Choroid plexus epithelial cell (primary cell): ENCODE measurements around the gene GCHFR.

Experiments
- DNase-seq: peaks from one replicate; pipeline ENCODE4 v3.0.0-alpha.2; 2010; ENCODE audit warnings: low read depth
- H3K4me3 ChIP-seq: 2 replicates; pipeline ENCODE4 v1.5.1; 2011; ENCODE audit warnings: low read depth, mild to moderate bottlenecking, control low read depth, low read length, moderate library complexity
- TF ChIP-seq, protein P1 (sequence below): conservative IDR thresholded peaks from 2 replicates; pipeline ENCODE4 v1.5.1; 2011; ENCODE audit warnings: low read depth, mild to moderate bottlenecking, control low read depth, inconsistent platforms, low read length, moderate library complexity

GCHFR gene

GRCh38 chr15:40731034-40731433 is 32.8 kb upstream of the GCHFR start:
- no peak overlapping the region for H3K4me3 ChIP-seq
- TF ChIP-seq, protein P1, sequence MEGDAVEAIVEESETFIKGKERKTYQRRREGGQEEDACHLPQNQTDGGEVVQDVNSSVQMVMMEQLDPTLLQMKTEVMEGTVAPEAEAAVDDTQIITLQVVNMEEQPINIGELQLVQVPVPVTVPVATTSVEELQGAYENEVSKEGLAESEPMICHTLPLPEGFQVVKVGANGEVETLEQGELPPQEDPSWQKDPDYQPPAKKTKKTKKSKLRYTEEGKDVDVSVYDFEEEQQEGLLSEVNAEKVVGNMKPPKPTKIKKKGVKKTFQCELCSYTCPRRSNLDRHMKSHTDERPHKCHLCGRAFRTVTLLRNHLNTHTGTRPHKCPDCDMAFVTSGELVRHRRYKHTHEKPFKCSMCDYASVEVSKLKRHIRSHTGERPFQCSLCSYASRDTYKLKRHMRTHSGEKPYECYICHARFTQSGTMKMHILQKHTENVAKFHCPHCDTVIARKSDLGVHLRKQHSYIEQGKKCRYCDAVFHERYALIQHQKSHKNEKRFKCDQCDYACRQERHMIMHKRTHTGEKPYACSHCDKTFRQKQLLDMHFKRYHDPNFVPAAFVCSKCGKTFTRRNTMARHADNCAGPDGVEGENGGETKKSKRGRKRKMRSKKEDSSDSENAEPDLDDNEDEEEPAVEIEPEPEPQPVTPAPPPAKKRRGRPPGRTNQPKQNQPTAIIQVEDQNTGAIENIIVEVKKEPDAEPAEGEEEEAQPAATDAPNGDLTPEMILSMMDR, result no peak
- peak; percentile 71 for DNase-seq

DNA sequence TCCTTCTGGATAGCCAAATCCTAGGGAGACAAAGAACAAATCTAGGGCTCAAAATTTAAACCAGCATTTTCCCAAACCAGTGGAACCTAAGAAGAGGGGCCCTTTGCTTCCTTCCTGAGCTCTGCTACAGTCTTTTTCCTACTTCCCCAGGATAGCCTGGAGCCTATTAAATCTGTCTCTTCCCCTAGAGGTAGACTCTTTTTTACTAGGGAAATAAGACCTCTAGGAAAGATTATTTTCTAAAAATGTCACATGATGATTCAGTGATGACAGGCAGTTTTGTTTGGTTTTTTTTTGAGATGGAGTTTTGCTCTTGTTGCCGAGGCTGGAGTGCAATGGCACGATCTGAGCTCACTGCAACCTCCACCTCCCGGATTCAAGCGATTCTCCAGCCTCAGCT is 27.3 kb upstream of the GCHFR start:
- TF ChIP-seq, protein P1, result no peak
- H3K4me3 ChIP-seq, result no peak overlapping the region
- DNase-seq, result no peak

GRCh38 chr15:40737048-40737447 is 26.8 kb upstream of the GCHFR start:
- no peak for DNase-seq
- TF ChIP-seq, protein P1, result no peak
- no peak overlapping the region for H3K4me3 ChIP-seq

- no peak overlapping the region for H3K4me3 ChIP-seq
- no peak for DNase-seq
- TF ChIP-seq, protein P1, result no peak
Measured at GRCh38 chr15:40739047-40739446, 24.8 kb upstream of the GCHFR start.

- no peak overlapping the region for H3K4me3 ChIP-seq
- no peak for DNase-seq
- TF ChIP-seq, protein P1, result peak; percentile 25
Measured at GRCh38 chr15:40739854-40740253, 24.0 kb upstream of the GCHFR start.

DNA sequence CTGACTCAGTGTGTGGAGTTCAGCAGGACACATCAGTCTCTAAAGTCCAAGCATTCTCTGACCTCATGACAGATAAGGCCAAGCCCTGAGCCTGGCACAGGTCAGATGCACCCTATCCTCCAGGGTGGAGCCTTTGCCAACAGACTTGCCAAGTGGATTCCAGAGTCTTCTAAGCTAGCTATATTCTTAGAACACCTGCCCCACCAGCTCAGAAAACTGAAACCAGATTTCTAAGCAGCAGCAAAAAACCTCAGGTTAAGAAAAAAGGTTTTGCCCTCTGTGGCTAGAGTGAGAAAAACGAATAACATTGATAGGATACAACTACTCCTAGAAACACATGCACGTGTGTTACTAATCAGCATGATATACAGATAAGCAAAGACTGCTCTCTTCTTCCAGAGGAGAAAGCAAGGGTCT is 20.4 kb upstream of the GCHFR start:
- no peak for DNase-seq
- H3K4me3 ChIP-seq, result no peak overlapping the region
- TF ChIP-seq, protein P1, result no peak

DNA sequence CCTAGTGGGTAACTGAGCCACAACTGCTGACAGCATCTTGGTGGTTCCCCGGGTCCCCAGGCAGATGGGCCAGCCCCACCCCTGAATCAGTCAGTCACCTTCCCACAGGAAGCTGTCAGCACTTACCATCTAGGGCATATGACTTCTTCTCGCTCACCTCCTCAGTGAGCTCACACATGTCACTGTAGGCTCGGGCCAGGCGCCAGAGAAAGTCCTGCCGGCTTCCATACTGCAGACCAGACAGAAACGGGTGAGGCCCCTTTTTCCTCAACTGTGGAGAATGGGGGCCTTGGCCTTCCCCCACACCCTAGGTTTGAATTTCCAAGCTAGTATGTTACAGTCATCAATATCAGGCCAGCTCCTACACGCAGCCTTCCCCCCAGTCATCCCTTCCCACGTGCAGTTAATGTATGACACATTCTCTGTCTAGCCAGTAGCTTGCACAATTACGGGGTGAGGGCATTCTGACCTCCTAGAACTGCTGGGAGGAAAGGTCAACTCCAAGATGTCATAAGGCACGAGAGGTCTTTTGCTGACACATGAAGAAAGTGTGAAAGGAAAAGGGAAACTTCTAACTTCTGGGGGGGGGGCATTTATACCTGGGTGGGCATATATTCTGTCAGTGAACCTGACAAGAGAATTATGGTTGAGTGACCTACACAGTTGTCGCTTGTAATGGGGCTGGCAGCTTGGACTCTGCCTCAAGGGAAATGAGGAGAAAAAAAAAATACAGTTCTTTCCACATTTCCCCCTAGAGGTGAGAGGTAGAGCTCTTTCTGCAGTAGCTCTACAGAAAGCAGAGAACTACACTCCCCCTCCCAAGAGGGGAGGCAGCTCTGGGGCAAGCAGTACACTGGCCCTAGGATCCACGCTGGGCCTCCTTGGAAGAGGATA is 19.7 kb upstream of the GCHFR start:
- TF ChIP-seq, protein P1, result peak; percentile 35
- H3K4me3 ChIP-seq, result no peak overlapping the region
- DNase-seq, result peak; percentile 77
